ENCODE data around the gene EPHB1. TPM values are rescaled to one million over a fixed set of nuclear protein-coding genes. Genes with fewer than 3 reads are reported as not detected.

EPHB1 gene
- total and polyA plus RNA-seq, 2 of the 13 experiments (the other 11 are each of a cell fraction or from before 2014, with no cell fraction given): 0.07 to 0.21 TPM

DNA sequence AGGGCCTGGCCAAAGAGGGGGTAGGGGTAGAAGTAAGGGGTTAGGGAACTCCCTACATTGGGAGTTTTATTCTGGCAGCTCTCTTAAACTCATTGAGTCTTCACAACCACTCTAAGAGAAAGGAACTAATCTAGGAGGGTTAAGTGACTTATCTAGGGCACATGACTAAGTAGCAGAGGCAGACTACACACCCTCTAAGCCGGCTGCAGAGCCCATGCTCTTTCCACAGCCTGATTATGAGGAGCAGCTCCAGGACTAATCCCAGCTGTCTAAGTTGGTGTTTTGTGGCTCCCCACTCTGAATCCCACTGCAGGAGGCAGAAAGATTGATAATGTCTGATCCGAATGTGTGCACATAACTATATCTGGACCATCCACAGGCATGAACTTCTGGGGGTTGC is 374.6 kb downstream of the EPHB1 start:
- no peak for ATAC-seq
- BruUV-seq (replicated peaks): no TSS peak
- no peaks in the 10 kb centered on the region for H4K20me1 ChIP-seq (ENCODE audit: insufficient read depth, low read length)
- DNase-seq (ENCODE audit: low spot score): no peak
- no peak overlapping the region for H3K27ac ChIP-seq (ENCODE audit: extremely low read length, insufficient read depth, low read length)
- 17% methylated on average over 1 of the region's 2 CpGs for WGBS (ENCODE audit: low lambda C conversion rate)
- ChIA-PET POLR2A (no interaction called here), CTCF (ENCODE audit: low intra/inter-chr PET ratio, low total read pairs) (no interaction called here)
- TF ChIP-seq, protein P1, sequence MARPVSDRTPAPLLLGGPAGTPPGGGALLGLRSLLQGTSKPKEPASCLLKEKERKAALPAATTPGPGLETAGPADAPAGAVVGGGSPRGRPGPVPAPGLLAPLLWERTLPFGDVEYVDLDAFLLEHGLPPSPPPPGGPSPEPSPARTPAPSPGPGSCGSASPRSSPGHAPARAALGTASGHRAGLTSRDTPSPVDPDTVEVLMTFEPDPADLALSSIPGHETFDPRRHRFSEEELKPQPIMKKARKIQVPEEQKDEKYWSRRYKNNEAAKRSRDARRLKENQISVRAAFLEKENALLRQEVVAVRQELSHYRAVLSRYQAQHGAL (CRISPR knock-in tag; IDR thresholded peaks at IDR 0.05; ENCODE audit: not compliant biosample characterization): no peak
- TF ChIP-seq NFKB2 (CRISPR knock-in tag; IDR thresholded peaks at IDR 0.05; ENCODE audit: borderline replicate concordance) (no peak), NR2F6 (IDR thresholded peaks at IDR 0.05) (no peak), NR2F6 (CRISPR knock-in tag; IDR thresholded peaks at IDR 0.05) (no peak), CEBPB (IDR thresholded peaks at IDR 0.05; ENCODE audit: borderline replicate concordance, low read depth, low read length) (no peak), ZNF878 (CRISPR knock-in tag; IDR thresholded peaks at IDR 0.05) (no peak), RORA (CRISPR knock-in tag; IDR thresholded peaks at IDR 0.05) (no peak), ZNF772 (CRISPR knock-in tag; IDR thresholded peaks at IDR 0.05) (no peak)
- peaks cover 0 to 18% of the 10 kb centered on the region in 2 experiments; a peak in 1 of 5 replicates for H3K27me3 ChIP-seq (ENCODE audit: control insufficient read depth in 1 of 2, insufficient read depth in 2 of 2, low read length in 2 of 2)
- H3K9me3 ChIP-seq (ENCODE audit: low read length): no peaks in the 10 kb centered on the region
- no peak overlapping the region for H3K4me2 ChIP-seq (ENCODE audit: low read depth, low read length)
- intact Hi-C loops (cut with micrococcal nuclease; ENCODE audit: unreplicated experiment) (no loop called here), in situ Hi-C loops (cut with HindIII; ENCODE audit: extremely low pct_ligation_motif_present, low pct_unique_long_range_greater_than_20kb) (no loop called here)
- H3K4me1 ChIP-seq (ENCODE audit: insufficient read depth, low read length): no peaks in the 10 kb centered on the region
- H3K36me3 ChIP-seq (replicated peaks in 1 of 2; ENCODE audit: control insufficient read depth in 1 of 2, insufficient read depth in 2 of 2, low read length in 2 of 2): no peaks in the 10 kb centered on the region
- H3K4me3 ChIP-seq (replicated peaks in 1 of 3; ENCODE audit: insufficient read depth in 1 of 3, low read depth in 2 of 3, low read length in 3 of 3): no peak overlapping the region
- H3K9ac ChIP-seq (ENCODE audit: insufficient read depth, low read depth, low read length): no peak overlapping the region
- FAIRE-seq: no peak
- no peaks in the 10 kb centered on the region for H3K79me2 ChIP-seq (ENCODE audit: insufficient read depth, low read length)
- no peak overlapping the region for H2AFZ ChIP-seq (ENCODE audit: low read length)

DNA sequence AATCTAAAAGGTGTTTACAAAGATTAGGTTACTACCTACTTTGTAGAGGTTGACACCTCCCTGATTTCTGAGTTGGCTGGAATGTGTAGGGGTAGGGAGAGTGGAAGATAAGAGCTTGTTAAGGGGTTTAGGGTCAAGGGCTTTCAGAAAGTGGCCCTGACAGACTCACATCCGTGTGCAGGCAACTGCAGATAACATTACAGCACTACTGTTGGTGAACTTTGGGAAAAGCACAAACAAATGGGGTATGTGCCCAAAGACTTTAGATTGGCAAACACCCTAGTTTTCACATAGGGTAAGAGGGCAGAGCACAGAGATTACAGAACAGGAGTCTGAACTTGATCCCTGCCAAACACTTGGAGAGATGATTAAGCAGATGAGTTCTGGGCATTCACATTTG is 375.7 kb downstream of the EPHB1 start:
- H4K20me1 ChIP-seq (ENCODE audit: insufficient read depth, low read length): no peaks in the 10 kb centered on the region
- no peak overlapping the region for H2AFZ ChIP-seq (ENCODE audit: low read length)
- no peak overlapping the region for H3K4me2 ChIP-seq (ENCODE audit: low read depth, low read length)
- no peak for ATAC-seq
- WGBS (ENCODE audit: low lambda C conversion rate): 0% methylated on average over 1 of the region's 1 CpG
- H3K4me3 ChIP-seq (replicated peaks in 1 of 3; ENCODE audit: insufficient read depth in 1 of 3, low read depth in 2 of 3, low read length in 3 of 3): no peak overlapping the region
- ChIA-PET CTCF (ENCODE audit: low intra/inter-chr PET ratio, low total read pairs) (no interaction called here), POLR2A (no interaction called here)
- no TSS peak for BruUV-seq (replicated peaks)
- H3K9me3 ChIP-seq (ENCODE audit: low read length): no peaks in the 10 kb centered on the region
- no peaks in the 10 kb centered on the region for H3K79me2 ChIP-seq (ENCODE audit: insufficient read depth, low read length)
- H3K27me3 ChIP-seq (ENCODE audit: control insufficient read depth in 1 of 2, insufficient read depth in 2 of 2, low read length in 2 of 2): peaks cover 0 to 18% of the 10 kb centered on the region in 2 experiments; a peak in 1 of 5 replicates
- H3K4me1 ChIP-seq (ENCODE audit: insufficient read depth, low read length): no peaks in the 10 kb centered on the region
- intact Hi-C loops (cut with micrococcal nuclease; ENCODE audit: unreplicated experiment): no loop called here
- DNase-seq (ENCODE audit: low spot score): no peak
- FAIRE-seq: no peak
- H3K27ac ChIP-seq (ENCODE audit: extremely low read length, insufficient read depth, low read length): no peak overlapping the region
- no peaks in the 10 kb centered on the region for H3K36me3 ChIP-seq (replicated peaks in 1 of 2; ENCODE audit: control insufficient read depth in 1 of 2, insufficient read depth in 2 of 2, low read length in 2 of 2)
- in situ Hi-C loops (cut with HindIII; ENCODE audit: extremely low pct_ligation_motif_present, low pct_unique_long_range_greater_than_20kb): no loop called here
- no peak overlapping the region for H3K9ac ChIP-seq (ENCODE audit: insufficient read depth, low read depth, low read length)
- TF ChIP-seq ZNF20 (CRISPR knock-in tag; IDR thresholded peaks at IDR 0.05): no peak
- no peak for TF ChIP-seq ZNF468 (CRISPR knock-in tag; IDR thresholded peaks at IDR 0.05)
- no peak for TF ChIP-seq ZNF33A (CRISPR knock-in tag; IDR thresholded peaks at IDR 0.05; ENCODE audit: borderline replicate concordance)
- TF ChIP-seq, protein P2, sequence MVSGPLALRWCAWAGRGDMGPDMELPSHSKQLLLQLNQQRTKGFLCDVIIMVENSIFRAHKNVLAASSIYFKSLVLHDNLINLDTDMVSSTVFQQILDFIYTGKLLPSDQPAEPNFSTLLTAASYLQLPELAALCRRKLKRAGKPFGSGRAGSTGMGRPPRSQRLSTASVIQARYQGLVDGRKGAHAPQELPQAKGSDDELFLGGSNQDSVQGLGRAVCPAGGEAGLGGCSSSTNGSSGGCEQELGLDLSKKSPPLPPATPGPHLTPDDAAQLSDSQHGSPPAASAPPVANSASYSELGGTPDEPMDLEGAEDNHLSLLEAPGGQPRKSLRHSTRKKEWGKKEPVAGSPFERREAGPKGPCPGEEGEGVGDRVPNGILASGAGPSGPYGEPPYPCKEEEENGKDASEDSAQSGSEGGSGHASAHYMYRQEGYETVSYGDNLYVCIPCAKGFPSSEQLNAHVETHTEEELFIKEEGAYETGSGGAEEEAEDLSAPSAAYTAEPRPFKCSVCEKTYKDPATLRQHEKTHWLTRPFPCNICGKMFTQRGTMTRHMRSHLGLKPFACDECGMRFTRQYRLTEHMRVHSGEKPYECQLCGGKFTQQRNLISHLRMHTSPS (CRISPR knock-in tag; IDR thresholded peaks at IDR 0.05; ENCODE audit: low read depth): no peak
- no peak for TF ChIP-seq SRY (CRISPR knock-in tag; IDR thresholded peaks at IDR 0.05)
- TF ChIP-seq, protein P3, sequence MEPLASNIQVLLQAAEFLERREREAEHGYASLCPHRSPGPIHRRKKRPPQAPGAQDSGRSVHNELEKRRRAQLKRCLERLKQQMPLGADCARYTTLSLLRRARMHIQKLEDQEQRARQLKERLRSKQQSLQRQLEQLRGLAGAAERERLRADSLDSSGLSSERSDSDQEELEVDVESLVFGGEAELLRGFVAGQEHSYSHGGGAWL (CRISPR knock-in tag; IDR thresholded peaks at IDR 0.05): no peak
- no peak for TF ChIP-seq ZNF235 (CRISPR knock-in tag; IDR thresholded peaks at IDR 0.05; ENCODE audit: borderline replicate concordance)
- TF ChIP-seq SAFB2 (CRISPR knock-in tag; IDR thresholded peaks at IDR 0.05; ENCODE audit: borderline replicate concordance, low read depth): no peak
- no peak for TF ChIP-seq ZNF841 (CRISPR knock-in tag; IDR thresholded peaks at IDR 0.05; ENCODE audit: borderline replicate concordance)
